ENCODE measurements around the gene HOXA10.
A peak's percentile ranks its signal among the peaks of the same experiment; 100 is the strongest.

Gene HOXA10

DNA sequence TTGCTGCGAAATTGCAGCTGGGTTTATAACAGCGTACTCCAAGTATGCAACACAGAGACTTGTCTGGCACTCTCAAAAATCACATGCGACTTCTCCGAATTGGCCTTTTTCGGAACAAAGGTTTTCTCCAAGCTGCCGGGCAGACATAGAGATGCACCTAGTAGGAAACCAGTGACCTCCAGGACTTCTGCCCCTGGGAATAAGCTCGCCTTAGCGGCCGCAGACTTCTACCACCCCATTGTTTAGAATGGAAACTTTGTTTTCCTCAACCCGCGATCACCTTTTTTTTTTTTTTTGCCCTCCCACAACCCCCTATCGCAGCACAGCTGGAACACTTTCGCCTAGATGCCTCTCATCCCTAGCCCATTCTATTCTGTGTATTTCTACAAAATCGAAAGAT lies 4.9 kb upstream of the HOXA10 start:
- DNase-seq = no peak

DNA sequence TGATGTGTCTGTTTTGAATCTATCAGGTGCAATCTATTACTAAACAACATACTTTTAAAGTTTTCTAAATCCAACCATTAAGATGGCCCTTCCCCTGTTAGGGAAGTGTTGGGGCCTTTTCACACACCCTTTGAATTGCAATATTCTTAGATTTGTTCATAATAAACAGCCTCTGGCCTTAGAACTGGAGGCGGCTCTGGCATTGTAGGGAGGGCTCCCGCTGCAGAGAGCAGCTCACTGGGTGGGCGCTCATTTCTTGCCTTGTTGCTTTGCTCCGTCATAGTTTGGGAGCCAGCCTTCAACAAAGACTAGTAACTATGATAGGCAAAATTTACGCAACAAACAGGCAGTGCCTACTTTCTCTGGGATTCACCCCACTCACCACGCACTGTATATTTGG lies 4.2 kb upstream of the HOXA10 start:
- DNase-seq = no peak

DNA sequence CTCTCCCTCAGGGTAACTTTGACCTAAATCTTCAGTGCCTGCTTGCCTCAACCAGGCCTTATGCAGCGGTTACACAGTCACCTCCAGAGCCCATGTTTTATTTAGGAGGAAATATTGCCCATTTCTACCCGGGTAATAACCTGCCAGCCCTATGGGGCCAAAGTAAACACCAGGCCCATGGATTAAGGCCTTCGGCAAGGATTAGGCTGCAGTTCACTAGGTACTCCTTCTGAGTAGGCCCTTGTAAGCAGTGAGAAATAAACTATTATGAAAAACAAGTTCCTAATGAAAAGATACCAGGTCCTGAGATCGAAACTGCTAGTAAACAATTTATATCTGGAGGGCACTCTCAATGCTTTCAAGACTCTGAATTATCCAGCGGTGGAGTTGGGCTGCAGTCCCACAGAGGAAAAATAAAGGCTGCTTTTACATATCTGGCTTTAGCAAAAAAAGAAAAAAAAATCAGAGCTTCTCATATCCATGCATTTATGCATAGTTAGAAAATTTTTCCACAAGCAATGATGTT lies 3.7 kb upstream of the HOXA10 start:
- no peak for DNase-seq

DNA sequence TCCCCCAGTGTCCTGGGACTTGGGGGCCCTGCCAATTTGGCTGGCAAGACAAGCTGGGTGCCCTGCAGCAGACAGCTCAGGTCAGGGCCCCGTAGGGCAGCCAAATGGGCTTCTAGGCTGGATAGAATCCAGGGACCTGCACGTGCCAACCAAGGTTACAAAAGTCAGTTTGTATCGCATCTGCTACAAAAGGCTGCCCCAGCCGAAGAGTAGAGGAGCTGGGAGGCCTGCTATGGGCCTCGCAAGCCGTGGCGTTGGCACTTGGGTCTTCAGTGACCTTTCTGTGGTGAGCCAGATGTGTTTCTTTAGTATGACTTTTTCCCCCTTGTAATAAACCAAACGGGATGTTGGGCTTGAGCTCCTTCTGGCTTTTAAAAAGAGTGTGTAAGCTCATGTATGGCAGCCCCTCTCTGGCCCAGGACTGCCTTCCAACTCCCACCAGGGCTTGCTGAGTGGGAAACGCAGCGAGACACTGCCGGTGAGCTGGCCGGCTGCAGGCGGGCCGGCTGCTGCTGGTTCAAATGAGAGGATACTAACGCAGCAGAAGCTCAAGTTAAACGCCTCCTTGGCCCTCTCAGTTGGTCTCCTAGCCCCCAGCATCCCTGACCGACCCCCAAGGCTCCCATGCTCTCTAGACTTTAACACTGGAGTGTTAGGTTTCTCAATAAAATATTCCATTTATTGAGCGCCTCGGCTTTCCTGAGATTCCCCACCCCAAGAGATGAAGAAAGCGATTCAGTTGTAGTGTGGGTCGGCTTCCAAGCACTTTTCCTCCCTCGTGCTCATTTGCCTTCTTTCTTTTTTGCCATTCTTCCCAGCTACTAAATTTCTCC lies 3.1 kb upstream of the HOXA10 start:
- peak in 1 of 5 experiments; percentile 2 for DNase-seq

DNA sequence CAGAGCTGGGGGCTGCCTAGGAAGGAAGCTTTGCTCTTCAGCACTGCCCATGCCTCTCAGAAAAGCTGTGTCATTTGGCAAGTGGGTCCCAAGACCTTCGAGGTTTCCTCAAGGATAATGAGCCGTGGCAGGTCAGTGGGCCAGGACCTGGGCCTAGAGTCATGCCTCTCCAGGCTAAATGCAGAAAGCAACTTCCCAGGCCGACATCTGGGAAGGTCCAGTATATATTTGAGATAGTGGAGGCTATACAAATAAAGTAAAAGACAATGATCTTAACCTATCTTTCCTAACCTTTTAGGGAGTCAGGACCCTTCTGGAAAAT lies 2.4 kb upstream of the HOXA10 start:
- no peak for DNase-seq

DNA sequence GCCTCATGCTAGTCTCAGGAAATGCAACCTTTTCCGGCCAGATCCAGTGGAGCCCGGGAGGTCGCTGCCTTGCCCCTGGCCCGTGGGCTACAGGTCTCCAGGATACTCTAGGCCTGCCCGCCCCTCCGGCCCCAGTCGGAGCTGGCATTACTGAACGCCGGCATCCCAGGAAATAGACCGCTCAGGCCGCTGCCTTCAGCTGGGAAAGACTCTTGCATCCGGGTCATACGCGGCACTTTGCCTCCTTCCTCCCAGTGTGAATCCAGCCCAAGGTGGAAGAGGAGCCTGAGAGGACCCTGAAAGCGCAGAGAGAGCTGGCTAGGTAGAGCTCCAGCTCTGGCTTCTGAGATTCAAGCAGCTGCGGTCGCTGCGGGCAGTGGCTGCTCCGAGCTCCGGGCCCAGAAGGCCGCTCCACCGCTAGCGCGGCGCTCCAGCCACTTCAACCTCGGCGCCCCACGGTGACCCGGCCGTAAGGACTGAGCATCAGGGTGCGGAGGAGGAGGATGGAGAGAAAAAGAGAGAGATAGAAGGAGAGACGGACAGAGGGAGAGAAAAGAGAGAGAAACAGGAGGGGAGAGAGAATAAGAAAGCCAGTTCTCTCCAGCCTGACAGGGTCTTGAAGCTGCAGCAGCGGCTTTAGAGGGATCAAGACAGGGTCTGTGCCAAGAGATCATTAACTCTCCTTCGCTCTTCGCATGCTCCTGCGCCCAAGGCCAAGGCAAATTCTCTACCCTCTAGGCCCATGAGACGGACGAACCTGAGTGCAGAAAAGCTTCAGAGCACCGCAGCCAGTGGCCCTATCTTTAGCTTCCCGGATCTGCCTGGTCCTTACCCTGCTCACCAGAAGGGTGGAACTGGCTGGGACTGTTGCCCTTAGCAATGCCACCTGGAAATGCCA lies 1.8 kb upstream of the HOXA10 start:
- DNase-seq = peak in 1 of 5 experiments; percentile 4

DNA sequence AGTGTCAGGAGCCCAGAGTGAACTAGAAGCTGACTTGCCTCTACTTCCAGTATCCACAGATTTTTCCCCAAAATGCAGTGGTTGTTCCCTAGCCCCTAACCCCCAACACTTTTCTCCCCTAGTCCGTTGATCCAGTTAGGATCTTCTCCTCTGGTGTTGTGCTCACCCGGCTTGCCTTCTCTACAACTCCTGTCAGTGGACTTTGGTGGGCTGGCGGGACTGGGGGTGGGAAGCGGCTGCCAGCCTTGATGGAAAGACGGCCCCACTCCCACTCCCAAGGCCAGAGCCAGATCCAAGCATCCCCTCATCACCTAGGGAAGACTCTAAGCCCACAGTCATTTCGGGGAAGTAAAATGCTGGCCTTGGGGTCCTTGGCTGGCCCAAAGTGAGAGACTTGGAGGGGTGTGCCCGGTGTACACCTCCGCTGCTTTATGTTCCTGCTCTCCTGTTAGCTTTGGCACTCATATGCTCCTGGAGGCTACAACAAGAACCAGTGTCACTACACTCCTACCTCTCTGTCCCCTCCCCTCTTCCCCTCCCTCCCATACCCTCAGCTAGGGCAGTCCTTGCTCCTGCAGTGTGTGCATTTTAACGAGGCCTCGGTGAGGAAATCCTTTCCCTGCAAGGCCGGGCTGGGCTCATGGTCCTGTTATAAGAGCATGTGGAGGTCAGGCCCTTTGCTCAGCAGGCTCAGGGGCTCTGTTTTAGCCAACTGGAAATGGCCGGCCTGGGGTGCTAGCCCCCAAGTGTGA lies 930 bp upstream of the HOXA10 start:
- peak in 1 of 5 experiments; percentile 5 for DNase-seq

DNA sequence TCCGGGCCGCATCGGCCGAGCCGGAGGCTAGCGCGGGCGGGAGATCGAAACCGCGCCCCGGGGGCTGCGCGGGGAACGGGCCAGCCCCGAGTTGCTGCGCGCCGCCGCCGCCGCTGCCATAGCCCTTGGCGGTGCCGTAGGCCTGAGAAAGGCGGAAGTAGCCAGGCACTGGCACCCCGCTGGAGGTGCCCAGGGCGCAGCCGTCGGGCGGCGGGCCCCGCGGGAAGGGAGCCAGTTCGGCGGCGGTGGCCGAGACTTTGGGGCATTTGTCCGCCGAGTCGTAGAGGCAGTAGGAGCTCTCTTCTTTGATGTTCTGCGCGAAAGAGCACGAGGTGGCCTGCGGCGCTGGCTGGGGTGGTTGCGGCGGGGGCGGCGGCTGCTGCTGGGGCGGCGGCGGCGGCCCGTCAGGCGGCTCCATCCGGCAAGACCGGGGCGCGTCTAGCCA lies 587 bp downstream of the HOXA10 start:
- peak in 1 of 5 experiments; percentile 12 for DNase-seq

DNA sequence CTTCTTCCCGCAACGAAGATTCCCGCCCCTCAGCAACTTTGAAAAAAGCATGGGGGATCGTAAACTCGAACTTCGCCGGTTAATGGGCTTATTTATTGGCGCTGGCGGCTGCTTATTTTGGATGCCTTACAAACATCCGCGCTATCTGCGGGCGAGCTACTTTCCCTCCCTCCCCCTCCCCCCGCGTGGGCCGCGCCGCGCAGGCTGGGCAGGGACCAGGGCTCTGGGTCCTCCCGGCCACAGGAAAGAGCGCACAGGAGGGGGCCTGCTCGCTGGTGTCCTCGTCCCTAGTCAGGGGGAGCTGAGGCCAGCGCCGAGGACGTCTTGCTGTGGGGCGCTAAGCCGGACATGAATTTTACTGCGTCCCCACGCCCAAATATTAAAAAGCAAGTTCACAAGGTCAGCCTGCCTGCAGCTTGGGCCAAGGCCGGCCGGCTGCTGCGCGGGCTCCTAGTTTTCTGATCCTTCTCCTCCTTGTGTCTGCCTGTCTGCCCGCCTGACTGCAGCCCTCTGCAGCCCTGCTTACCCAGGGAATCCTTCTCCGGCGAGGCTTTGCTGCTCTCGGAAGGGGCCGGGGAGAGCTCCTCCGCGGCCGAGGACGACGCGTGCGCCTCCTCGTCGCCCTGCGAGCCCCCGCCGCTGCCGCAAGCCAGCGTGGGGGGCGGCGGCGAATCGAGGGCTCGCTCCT lies 1.2 kb downstream of the HOXA10 start:
- DNase-seq = peak in 1 of 5 experiments; percentile 9

DNA sequence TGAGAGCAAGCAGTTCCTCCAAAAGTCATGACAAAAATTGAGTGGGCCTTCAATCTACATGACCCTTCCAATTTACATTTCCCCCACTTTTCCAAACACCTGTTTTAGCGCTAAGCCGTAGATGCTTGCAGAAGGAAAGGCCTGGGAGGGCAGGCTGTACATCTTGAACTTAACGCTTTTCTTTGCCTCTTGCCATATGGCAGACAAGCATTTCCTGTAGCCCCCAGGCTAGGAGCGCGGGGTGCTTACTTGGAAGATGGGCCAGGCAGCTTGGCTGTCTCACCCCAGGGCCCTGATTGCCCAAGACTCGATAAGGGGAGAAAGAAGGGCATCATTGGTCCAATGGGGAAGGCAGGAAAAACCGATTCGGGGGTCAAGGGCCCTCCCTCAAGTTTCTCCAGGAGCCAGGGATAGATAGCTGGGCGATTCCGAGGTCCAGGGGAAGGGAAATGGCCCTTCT lies 1.8 kb downstream of the HOXA10 start:
- DNase-seq = no peak

DNA sequence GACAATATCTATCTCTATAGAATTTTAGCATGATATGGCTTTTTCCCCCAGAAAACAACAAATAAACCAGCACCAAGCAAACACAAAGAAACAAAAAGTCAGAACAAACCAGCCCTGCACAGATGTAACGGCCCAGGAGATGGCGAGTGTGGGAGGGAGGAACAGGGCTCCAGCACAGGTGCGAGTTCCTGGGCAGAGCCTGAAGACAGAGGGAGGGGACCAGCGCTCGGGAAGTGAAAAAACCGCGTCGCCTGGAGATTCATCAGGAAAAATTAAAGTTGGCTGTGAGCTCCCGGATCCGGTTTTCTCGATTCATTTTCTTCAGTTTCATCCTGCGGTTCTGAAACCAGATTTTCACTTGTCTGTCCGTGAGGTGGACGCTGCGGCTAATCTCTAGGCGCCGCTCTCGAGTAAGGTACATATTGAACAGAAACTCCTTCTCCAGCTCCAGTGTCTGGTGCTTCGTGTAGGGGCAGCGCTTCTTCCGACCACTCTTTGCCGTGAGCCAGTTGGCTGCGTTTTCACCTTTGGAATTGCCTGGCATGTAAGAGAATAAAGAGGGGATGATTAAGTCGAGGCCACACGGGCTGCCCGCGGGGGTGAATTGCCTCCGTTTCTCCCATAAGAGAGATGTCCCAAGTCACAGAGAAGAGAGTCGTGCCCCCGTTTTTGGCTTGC lies 2.3 kb downstream of the HOXA10 start:
- peak in 1 of 5 experiments; percentile 4 for DNase-seq

DNA sequence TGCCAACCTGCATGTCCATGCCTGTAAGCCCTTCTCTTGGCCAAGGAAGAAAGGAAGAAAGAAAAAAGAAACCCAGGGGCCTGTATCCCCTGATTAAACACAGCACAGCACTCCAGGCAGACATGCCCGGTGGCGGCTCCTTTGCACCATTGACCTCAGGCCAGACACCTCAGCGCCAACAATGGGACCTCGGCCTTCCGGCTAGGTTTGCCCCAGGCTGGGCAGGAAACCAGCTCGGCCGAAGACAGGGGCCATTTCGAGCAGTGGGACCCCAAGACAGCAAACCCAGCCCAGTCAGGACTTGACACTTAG lies 2.8 kb downstream of the HOXA10 start:
- no peak for DNase-seq

DNA sequence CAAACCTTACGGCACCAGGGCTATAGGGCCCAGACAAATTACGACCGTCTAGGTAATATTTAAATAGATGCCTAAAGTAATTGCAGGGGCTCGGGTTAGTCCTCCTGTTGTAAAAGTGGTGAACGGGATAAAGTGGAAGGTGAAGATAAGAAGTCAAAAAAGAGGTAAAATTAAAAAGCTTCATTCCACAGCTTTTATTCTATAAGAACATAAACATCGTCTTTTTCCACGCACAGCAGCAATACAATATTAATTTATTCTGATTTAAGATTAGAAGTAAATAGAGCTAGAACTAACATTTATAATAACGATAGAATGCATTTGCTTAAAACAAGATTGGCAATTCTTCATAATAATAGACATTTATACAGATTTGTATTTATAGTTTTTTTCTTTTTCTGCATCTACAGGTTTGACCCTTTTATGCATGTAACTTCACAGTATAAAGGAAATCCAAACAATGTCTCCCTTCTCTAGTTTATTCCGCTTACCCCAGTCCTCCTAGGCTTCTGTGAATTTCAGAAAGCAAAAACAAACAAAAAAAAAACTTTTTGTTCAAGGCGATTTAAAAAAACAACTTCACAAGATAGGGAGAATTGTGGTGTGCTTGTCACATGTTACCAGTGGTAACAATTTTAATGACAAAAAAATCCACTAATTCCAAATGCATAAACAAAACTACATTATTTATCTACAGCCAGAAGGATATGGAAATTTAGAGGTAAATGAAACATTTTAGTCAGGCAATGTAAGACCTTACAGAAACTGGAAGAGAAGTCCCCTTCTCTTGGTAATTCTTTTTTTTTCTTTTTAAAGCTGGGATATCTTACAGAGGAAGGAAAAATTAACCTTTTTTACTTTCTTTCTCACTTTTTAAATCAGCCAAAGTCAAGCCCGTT lies 3.4 kb downstream of the HOXA10 start:
- no peak for DNase-seq

DNA sequence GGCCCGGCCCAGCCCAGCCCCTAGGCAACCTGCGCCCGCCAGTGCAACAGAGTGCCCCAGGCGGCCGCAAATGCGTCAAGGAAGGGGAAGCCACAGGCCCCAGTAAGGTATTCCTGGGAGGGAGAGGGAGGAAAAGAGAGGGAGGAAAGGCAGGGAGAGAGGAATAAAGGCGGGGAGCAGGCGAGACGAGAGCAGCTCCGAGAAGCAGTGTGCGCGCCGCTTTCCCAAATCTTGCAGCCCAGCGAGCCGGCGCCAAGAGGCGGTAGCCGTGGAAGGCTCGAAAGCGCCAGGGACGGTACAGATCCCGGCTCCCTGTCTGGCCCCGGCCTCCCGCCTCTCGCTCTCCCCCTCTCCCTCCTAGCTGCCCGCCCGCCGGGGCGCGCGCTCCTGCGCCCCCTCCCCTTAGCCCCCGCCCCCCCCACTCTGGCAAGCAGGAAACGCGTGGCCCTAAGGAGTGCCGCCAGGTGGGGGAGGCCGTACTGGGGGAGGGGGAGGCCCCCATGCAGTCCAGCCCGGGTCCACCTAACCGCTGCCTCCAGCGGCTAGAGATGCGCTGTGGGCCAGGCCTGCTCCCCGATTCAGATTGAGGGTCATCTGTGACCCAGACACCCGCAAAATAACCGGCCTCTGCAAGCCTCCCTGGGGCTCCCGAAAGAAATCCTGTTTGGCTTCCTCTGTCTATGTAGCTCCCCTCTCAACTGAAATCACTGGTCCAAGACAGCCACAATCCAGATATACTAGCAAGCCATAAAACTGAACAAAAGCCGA lies 4.3 kb downstream of the HOXA10 start:
- DNase-seq = no peak

DNA sequence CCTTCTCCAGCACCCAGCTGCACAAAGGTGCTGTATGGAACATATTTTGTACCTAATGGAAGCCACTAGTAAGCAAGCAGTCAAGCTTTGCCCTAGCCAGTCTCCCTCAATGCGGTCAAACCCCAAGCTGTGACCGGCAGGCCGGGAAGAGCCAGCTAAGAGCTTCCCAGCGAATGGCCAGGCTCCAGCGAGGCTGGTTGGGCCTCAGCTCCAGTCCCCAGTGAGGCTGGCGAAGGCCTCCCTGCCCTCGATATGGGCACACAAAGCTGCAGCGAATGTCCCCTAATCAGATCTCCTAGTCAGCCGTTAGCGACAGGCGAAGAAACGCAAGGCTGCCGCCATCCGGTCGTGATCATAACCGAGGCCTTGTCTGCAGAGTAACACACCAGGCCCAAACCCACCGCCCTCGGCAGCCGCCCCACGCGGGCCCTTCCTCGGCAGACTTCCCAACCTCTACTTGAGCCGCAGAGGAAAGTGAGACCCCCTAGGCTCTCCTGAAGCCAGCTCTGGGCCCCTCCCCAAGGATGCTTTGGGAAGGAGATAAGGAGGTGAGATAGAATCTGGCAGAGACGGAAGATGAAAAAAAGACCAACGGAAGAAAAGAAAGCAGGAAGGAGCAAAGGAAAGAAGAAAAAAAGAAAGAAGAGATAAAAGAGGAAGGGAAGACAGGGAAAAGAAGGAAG lies 5.7 kb downstream of the HOXA10 start:
- DNase-seq = no peak

DNA sequence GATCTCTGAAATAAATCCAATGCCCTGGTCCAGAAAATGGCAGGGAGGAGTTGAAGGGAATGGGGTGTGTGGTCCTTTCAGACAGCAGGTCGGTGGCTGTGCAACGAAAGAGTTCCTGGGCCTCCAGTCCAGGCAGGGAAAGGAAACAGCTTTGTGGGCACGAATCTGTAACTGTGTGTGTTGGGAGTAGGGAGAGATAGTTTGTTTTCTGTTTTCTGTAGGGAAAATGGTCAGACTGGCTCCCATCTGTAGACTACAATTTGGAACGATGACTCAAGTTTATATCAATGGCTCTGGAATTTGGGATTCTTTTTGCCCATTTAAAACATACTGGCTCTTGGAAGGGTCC lies 6.2 kb downstream of the HOXA10 start:
- DNase-seq = no peak

DNA sequence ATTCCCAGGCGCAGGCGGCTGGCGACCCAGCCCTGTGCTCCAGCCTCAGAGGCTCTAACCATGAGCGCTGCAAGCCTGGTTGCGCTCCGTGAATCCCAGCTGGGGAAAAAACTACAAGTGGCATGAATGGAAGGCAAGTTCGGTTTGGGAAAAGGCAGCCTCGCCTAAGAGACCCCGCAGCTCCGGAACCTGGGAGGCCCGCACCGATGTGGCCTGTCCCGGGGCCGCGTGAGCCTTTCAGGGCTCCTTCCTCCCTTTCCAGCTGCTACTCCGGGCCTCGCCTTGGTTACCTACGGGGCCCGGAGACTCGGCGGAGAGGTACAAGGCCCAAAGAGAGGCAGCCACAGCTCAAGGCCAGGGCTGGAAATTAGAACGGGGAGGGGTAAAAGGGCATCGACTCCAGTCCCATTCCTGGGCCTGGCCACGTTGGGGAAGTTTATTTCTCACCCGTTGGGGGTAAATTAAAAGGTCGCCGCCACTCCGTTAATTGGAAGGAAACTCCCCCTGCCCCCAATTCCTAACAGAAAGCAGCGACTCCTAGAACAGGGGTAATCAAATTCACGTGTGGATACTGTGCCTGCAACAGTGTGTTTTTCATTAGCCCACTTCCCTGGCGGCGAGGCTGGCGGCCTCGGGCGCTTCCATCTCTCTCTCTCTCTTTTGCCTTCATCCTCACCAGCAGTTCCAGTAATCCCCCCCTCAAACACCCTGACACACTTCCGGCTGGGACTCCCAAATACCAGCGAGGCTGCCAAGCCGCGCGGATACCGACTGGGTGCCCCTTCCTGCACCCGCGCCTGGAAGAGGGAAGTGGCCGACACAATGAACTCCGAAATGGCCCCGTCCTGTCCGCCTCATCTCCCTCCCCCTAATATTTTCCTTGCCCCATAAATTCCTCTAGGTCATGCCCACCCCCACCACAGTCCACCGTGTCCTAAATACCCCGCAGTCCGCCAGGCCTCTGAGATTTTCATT lies 7.3 kb downstream of the HOXA10 start:
- no peak for DNase-seq

DNA sequence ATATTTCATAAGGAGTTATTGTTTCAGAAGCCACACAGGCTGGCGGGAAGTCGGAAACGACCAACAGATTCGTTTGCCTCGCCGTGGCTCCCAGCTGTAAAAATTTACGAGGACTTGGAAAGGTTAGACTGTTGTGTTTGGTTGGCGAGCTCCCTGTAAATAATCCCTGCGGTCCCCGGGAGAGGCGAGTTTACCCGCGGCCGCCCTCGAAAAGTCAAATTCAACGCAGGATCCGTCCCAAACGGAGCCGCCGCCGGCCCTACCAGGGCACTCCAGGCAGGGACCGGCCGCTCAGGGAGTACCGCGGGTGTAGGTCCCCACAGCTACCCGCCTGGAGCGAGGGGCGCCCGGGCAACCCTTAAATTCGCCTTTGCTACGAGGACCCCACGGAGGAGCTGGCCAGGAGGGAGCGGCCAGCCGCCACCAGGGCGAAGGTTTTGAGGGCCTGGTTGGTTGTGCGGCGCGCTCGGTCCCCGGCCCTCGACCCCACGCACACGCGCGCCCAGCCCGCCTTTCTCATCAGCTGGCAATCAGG lies 8.1 kb downstream of the HOXA10 start:
- no peak for DNase-seq
